Esophagus (tissue), 2 donors: Measurements from ENCODE around the gene CYP4A22. TPM values are rescaled to one million over a fixed set of nuclear protein-coding genes. Genes with fewer than 3 reads are reported as not detected.

Experiments
- H3K27ac ChIP-seq, 2 donors: one replicate each; pipeline ENCODE4 v1.5.1; 2013; ENCODE audit warnings: low read depth in 2 of 2, mild to moderate bottlenecking in 2 of 2, inconsistent platforms in 1 of 2, low read length in 1 of 2, moderate library complexity in 1 of 2
- H3K27me3 ChIP-seq, 2 donors: one replicate each; pipeline ENCODE4 v1.6.1; 2013; ENCODE audit warnings: low read length in 2 of 2, control low read depth in 1 of 2, mild to moderate bottlenecking in 1 of 2; ENCODE audit not compliant: insufficient read depth in 2 of 2, control insufficient read depth in 1 of 2
- H3K36me3 ChIP-seq, 2 donors: one replicate each; pipeline ENCODE4 v1.6.1; 2013; ENCODE audit warnings: low read length in 1 of 2; ENCODE audit not compliant: control insufficient read depth in 2 of 2, insufficient read depth in 2 of 2
- H3K4me1 ChIP-seq, 2 donors: one replicate each; pipeline ENCODE4 v1.6.1; 2013; ENCODE audit warnings: low read length in 1 of 2; ENCODE audit not compliant: control insufficient read depth in 2 of 2, insufficient read depth in 2 of 2
- H3K4me3 ChIP-seq, 2 donors: one replicate each; pipeline ENCODE4 v1.5.1; 2013; ENCODE audit warnings: low read length in 2 of 2, mild to moderate bottlenecking in 2 of 2, low read depth in 1 of 2, moderate library complexity in 1 of 2
- H3K9me3 ChIP-seq, 2 donors: one replicate each; pipeline ENCODE4 v1.6.1; 2013; ENCODE audit warnings: mild to moderate bottlenecking in 2 of 2, low read depth in 1 of 2, low read length in 1 of 2, moderate library complexity in 1 of 2; ENCODE audit not compliant: control insufficient read depth in 2 of 2, insufficient read depth in 1 of 2
- WGBS, 2 donors: extraction: QIAGEN DNeasy Blood & Tissue Kit; methylation state at CpG; one replicate each; pipeline ENCODE4 v1.1.7; 2013; 5-methylcytosine and 5-hydroxymethylcytosine counted together
- polyA plus RNA-seq, 2 donors: library from polyadenylated mRNA; stranded (reverse); fragments of 200-250 nt; gene quantifications; one replicate each; pipeline ENCODE4 v1.2.3, GENCODE V29; 2013
- donor health status: healthy with polysubstance abuse.
- donor health status: Bipolar disorder and iron deficiency.

CYP4A22 gene
- polyA plus RNA-seq, 2 donors = 0.02 TPM; not detected in 1

GRCh38 chr1:47196622-47197021 is 59.4 kb downstream of the CYP4A22 start:
- 50 to 51% methylated on average over 3 of the region's 3 CpGs for WGBS, 2 donors
- H3K27me3 ChIP-seq = no peaks in the 10 kb centered on the region

GRCh38 chr1:47198214-47198613 is 61.0 kb downstream of the CYP4A22 start:
- Histone ChIP-seq H3K4me1 (no peaks in the 10 kb centered on the region), H3K27ac (no peak overlapping the region), H3K4me3 (no peak overlapping the region), H3K36me3 (no peaks in the 10 kb centered on the region), H3K9me3 (no peaks in the 10 kb centered on the region), H3K27me3 (no peaks in the 10 kb centered on the region)
- WGBS, 2 donors = 82 to 84% methylated on average over 4 of the region's 4 CpGs

More at GRCh38 chr1:47196622-47197021, 59.4 kb downstream of the CYP4A22 start:
- Histone ChIP-seq H3K9me3 (no peaks in the 10 kb centered on the region), H3K27ac (no peak overlapping the region), H3K36me3 (no peaks in the 10 kb centered on the region), H3K4me1 (peaks cover 2 to 5% of the 10 kb centered on the region in 2 donors), H3K4me3 (no peak overlapping the region)

Other genes starting within 250 kb of the CYP4A22 start
- gene CYP4A11, start 196.0 kb upstream of the CYP4A22 start, polyA plus RNA-seq = under 1 TPM in 1 of 2 donors, not detected in 1; 0.01 TPM
- gene CYP4X1, start 113.8 kb upstream of the CYP4A22 start, polyA plus RNA-seq = 10 to 100 TPM; 12.0 to 15.3 TPM
- gene CYP4Z1, start 70.2 kb upstream of the CYP4A22 start, polyA plus RNA-seq = under 1 TPM; 0.20 to 0.73 TPM
- gene PDZK1IP1, start 52.6 kb downstream of the CYP4A22 start, polyA plus RNA-seq = 100 to 1,000 TPM; 126 to 148 TPM
- gene TAL1, start 94.8 kb downstream of the CYP4A22 start, polyA plus RNA-seq = 1 to 10 TPM in 1 of 2 donors, under 1 TPM in 1; 0.82 to 1.1 TPM
- gene STIL, start 176.7 kb downstream of the CYP4A22 start, polyA plus RNA-seq = 1 to 10 TPM; 1.6 to 2.4 TPM
- gene CMPK1, start 196.3 kb downstream of the CYP4A22 start, polyA plus RNA-seq = 100 to 1,000 TPM in 1 of 2 donors, 10 to 100 TPM in 1; 81.2 to 105 TPM